CD4-positive, alpha-beta T cell (primary cell): ENCODE measurements around the gene VAMP5. TPM values are rescaled to one million over a fixed set of nuclear protein-coding genes. Genes with fewer than 3 reads are reported as not detected.
A peak's percentile ranks its signal among the peaks of the same experiment; 100 is the strongest.

Source experiments
- ATAC-seq: fragments of 200-7000 bp; cut with Tn5 transposase; one replicate; pipeline ENCODE4 v1.10.0; 2022; ENCODE audit warnings: mild to moderate bottlenecking; ENCODE audit not compliant: poor library complexity
- CTCF ChIA-PET: fragments of 350-600 bp; sonication (Branson Sonifier 250); formaldehyde crosslinking; loops from one replicate; lab custom pipeline; 2021; ENCODE audit warnings: antibody characterized with exemption, inconsistent platforms; lab: Charles Lee
- POLR2A ChIA-PET: fragments of 350-600 bp; sonication (Branson Sonifier 250); formaldehyde crosslinking; loops from one replicate; lab custom pipeline; 2021; ENCODE audit warnings: antibody characterized with exemption, inconsistent platforms; lab: Charles Lee
- DNase-seq, 14 experiments: peaks; one replicate each; pipeline ENCODE4 v3.0.0-alpha.2; 2013 to 2020; ENCODE audit warnings: mixed read lengths in 2 of 14
- H3K27ac ChIP-seq, 2 donors: one replicate each; pipeline versions ENCODE4 v1.5.1 to v1.7.0; 2013; ENCODE audit warnings: low read length in 2 of 2, low read depth in 1 of 2, mild to moderate bottlenecking in 1 of 2
- H3K27me3 ChIP-seq, 2 experiments: 1 replicate in 1 of 2; 2 replicates in 1 of 2; pipeline versions ENCODE4 v1.6.1 to v1.7.0; 2013; ENCODE audit warnings: low read length in 2 of 2, control low read depth in 1 of 2, mild to moderate bottlenecking in 1 of 2, moderate library complexity in 1 of 2; ENCODE audit not compliant: insufficient read depth in 2 of 2, control insufficient read depth in 1 of 2
- H3K36me3 ChIP-seq: one replicate; pipeline ENCODE4 v1.6.1; 2013; ENCODE audit warnings: low read length, control low read depth; ENCODE audit not compliant: insufficient read depth
- H3K4me1 ChIP-seq: one replicate; pipeline ENCODE4 v1.6.1; 2013; ENCODE audit warnings: low read length, control low read depth; ENCODE audit not compliant: insufficient read depth
- H3K4me3 ChIP-seq: one replicate; pipeline ENCODE4 v1.5.1; 2013; ENCODE audit warnings: mild to moderate bottlenecking, low read length, moderate library complexity
- H3K9me3 ChIP-seq, 2 experiments: 1 replicate in 1 of 2; 2 replicates in 1 of 2; pipeline versions ENCODE4 v1.6.1 to v1.7.0; 2013; ENCODE audit warnings: low read length in 2 of 2, mild to moderate bottlenecking in 2 of 2, control low read depth in 1 of 2, moderate library complexity in 1 of 2; ENCODE audit not compliant: control insufficient read depth in 1 of 2, insufficient read depth in 1 of 2
- H3K27ac Mint-ChIP-seq: one replicate; pipeline ENCODE4 v1.8.0; 2020; ENCODE audit warnings: mixed read lengths
- H3K27me3 Mint-ChIP-seq: one replicate; pipeline ENCODE4 v1.8.0; 2021; ENCODE audit warnings: mixed read lengths
- H3K36me3 Mint-ChIP-seq: one replicate; pipeline ENCODE4 v1.8.0; 2021; ENCODE audit warnings: low read depth, mixed read lengths
- H3K4me1 Mint-ChIP-seq: one replicate; pipeline ENCODE4 v1.8.0; 2021; ENCODE audit warnings: low read depth, mixed read lengths
- H3K4me3 Mint-ChIP-seq: one replicate; pipeline ENCODE4 v1.8.0; 2020; ENCODE audit warnings: mild to moderate bottlenecking, mixed read lengths
- H3K9me3 Mint-ChIP-seq: one replicate; pipeline ENCODE4 v1.8.0; 2020; ENCODE audit warnings: mixed read lengths
- intact Hi-C, 2 experiments: fragments of 100-400 bp; cut with DNase I in 1 of 2; cut with micrococcal nuclease in 1 of 2; formaldehyde crosslinking; loops; one replicate each; pipeline versions ENCODE4 v1.15.1 to v1.9.0; 2023 to 2025; cut with DNase I, micrococcal nuclease
- total RNA-seq, 174 experiments: library from RNA in 2 of 174; stranded (reverse) in 2 of 174; gene quantifications; one replicate each; pipeline ENCODE4 v1.2.3 and lab custom pipeline; 2021 to 2026
- TF ChIP-seq, protein P1 (sequence below): fragments of 200-600 bp; IDR thresholded peaks from one replicate; pipeline ENCODE4 v1.8.0; 2022; ENCODE audit warnings: antibody characterized with exemption, mild to moderate bottlenecking

The VAMP5 gene
- total RNA-seq, 2 experiments from 2014 or later, result 17.0 to 17.2 TPM

DNA sequence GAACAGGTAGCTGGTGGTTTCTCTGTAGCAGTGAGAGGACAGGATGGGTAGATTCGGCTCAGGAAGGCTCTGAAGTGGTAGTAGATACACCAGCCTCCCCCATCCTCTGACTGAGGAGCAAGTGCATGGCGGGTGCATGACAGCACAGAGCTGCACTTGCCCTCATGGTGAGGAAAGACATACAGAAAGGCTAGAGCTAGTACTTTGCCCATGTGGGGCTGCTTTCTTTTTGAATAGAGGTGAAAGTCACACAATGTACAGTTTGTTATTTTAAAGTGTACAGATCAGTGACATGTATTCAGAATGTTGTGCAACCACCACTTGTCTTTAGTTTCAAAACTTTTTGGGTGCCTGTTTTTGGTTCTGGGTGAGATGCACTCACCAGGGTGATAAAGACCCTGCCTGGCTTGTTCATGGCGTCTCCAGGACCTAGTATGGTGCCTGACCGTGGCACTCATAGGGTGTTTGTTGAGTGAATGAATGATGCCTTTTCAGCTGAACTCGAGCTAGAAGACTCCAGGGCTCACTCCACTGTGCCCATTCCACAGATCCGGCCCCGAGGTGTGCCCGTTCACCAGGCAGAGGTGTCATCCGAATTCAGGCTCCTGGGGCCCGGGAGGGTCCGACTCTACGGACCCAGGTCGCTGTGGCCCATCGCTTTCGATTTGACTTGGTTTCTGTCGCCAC lies 421 bp upstream of the VAMP5 start:
- peaks cover 31% of the 10 kb centered on the region for H3K36me3 ChIP-seq
- Mint-ChIP-seq H3K36me3 (peaks cover 38% of the 10 kb centered on the region), H3K9me3 (no peaks in the 10 kb centered on the region), H3K4me3 (peak overlapping the region; percentile 92), H3K4me1 (peaks cover 62% of the 10 kb centered on the region), H3K27me3 (no peaks in the 10 kb centered on the region), H3K27ac (peak overlapping the region; percentile 91)
- peak overlapping the region; percentile 77 for H3K4me3 ChIP-seq
- ATAC-seq, result peak; percentile 73
- no peaks in the 10 kb centered on the region for H3K9me3 ChIP-seq
- peaks cover 62% of the 10 kb centered on the region for H3K4me1 ChIP-seq
- POLR2A ChIA-PET, result interaction anchor here (0.6 to 5.1 kb wide), 9 partner anchors 11 to 256 kb away, joined by 3 to 60 read pairs (median 4); partner anchors contain the start of genes C2orf68, ELMOD3, MAT2A and RETSAT
- peak overlapping the region; percentile 68 to 70 for H3K27ac ChIP-seq
- intact Hi-C loops, result no loop called here
- H3K27me3 ChIP-seq, result no peaks in the 10 kb centered on the region
- TF ChIP-seq, protein P1, sequence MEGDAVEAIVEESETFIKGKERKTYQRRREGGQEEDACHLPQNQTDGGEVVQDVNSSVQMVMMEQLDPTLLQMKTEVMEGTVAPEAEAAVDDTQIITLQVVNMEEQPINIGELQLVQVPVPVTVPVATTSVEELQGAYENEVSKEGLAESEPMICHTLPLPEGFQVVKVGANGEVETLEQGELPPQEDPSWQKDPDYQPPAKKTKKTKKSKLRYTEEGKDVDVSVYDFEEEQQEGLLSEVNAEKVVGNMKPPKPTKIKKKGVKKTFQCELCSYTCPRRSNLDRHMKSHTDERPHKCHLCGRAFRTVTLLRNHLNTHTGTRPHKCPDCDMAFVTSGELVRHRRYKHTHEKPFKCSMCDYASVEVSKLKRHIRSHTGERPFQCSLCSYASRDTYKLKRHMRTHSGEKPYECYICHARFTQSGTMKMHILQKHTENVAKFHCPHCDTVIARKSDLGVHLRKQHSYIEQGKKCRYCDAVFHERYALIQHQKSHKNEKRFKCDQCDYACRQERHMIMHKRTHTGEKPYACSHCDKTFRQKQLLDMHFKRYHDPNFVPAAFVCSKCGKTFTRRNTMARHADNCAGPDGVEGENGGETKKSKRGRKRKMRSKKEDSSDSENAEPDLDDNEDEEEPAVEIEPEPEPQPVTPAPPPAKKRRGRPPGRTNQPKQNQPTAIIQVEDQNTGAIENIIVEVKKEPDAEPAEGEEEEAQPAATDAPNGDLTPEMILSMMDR, result no peak
- DNase-seq, result peak in 8 of 14 experiments; percentile 19 to 72 (median 47)
- CTCF ChIA-PET, result interaction anchor here (0.6 kb wide), 1 partner anchor 19 kb away, joined by 3 read pairs; the partner anchor contains the start of gene TMEM150A

DNA sequence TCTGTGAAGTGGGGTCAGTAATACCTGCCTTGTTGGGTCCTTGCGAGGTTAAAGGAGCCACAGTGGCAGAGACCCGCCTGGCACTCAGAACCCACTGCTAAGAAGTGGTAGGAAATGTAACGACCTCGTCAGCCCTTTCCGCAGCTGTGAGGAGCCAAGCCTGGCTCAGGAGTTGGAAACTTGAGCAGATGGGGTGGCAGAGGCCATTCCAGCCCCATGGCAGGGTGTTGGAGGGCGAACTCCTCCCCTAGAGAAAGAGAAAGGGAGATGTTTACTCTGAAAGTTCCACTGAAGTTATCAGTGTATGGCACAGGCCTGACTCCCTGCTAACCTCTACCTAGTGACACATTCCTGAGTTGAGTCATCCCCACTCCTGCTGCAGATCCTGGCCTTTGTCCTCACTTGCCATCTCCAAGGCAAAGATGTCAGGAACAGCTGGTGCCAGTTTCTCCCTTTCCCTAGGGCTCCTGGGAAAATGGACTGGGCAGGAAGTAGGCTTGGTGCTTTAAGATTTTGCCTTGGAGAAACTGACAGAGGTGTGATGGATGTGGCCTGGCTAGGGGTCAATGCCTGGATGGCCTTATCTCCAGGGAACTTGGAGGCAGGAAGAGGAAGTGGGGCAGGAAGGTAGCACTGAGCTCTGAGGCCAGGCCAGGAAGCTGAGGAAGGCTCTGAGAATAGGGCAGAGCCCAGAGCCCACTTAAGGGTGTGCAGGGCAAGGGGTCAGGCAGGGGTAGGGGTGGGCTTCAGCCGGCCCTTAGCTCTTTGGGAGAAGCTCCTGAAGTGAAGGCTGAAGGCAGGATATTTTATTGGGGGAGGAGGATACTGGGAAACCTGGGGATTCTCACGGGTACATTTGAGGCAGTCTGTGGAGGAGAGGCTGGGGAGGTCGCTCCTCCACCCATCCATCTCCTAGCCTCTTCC lies 888 bp downstream of the VAMP5 start:
- POLR2A ChIA-PET, result interaction anchor here (0.6 to 5.1 kb wide), 5 partner anchors 9 to 258 kb away, joined by 3 to 60 read pairs (median 7); partner anchors contain the start of genes C2orf68, RNF181 and TGOLN2
- peak overlapping the region; percentile 93 for H3K4me3 Mint-ChIP-seq
- H3K36me3 Mint-ChIP-seq, result peaks cover 28% of the 10 kb centered on the region
- Histone ChIP-seq H3K36me3 (peaks cover 26% of the 10 kb centered on the region), H3K27ac (peak overlapping the region; percentile 26 to 68), H3K27me3 (no peaks in the 10 kb centered on the region), H3K9me3 (no peaks in the 10 kb centered on the region), H3K4me3 (peak overlapping the region; percentile 77), H3K4me1 (peaks cover 49% of the 10 kb centered on the region)
- peak overlapping the region; percentile 79 for H3K27ac Mint-ChIP-seq
- CTCF ChIA-PET, result no interaction called here
- peaks cover 57% of the 10 kb centered on the region for H3K4me1 Mint-ChIP-seq
- DNase-seq, result peak in 3 of 14 experiments; percentile 8 to 39 (median 38)
- TF ChIP-seq, protein P1, result no peak
- H3K27me3 Mint-ChIP-seq, result no peaks in the 10 kb centered on the region
- ATAC-seq, result peak; percentile 48
- no peaks in the 10 kb centered on the region for H3K9me3 Mint-ChIP-seq
- intact Hi-C loops, result no loop called here

DNA sequence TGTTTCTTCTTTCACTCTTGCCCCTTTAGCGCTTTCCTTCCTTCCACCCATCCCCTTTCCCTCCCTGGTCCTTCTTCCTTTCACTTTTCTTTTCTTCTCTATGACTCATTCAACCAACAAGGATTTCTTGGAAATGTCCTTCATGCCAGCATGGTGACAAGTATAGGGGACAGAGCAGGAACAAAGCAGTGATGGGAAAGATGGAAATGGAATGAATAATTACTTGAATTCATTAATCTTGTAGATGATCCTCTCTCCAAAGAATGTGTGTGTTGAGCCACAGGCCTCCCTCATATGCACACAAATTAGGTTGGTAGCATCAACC lies 1.5 kb downstream of the VAMP5 start:
- DNase-seq, result no peak
- Histone ChIP-seq H3K36me3 (peaks cover 20% of the 10 kb centered on the region), H3K4me3 (no peak overlapping the region), H3K9me3 (no peaks in the 10 kb centered on the region), H3K27ac (no peak overlapping the region), H3K27me3 (no peaks in the 10 kb centered on the region), H3K4me1 (peaks cover 46% of the 10 kb centered on the region)
- TF ChIP-seq, protein P1, result no peak
- Mint-ChIP-seq H3K4me3 (peak overlapping the region; percentile 93), H3K27me3 (no peaks in the 10 kb centered on the region), H3K27ac (peak overlapping the region; percentile 79), H3K4me1 (peaks cover 59% of the 10 kb centered on the region), H3K36me3 (peaks cover 25% of the 10 kb centered on the region), H3K9me3 (no peaks in the 10 kb centered on the region)
- CTCF ChIA-PET, result no interaction called here
- no peak for ATAC-seq
- intact Hi-C loops, result no loop called here
- POLR2A ChIA-PET, result interaction anchor here (3.0 to 5.1 kb wide), 2 partner anchors 9 to 26 kb away, joined by 10 to 60 read pairs; partner anchors contain the start of genes C2orf68 and RNF181
